Body of pancreas (tissue), 4 donors: ENCODE data around the gene TMEM229A.

Experiments used
- POLR2A ChIP-seq, 3 donors: fragments of 450-650 bp; IDR thresholded peaks; one replicate each; pipeline ENCODE4 v1.6.1; 2016; ENCODE audit warnings: antibody characterized with exemption in 3 of 3, mild to moderate bottlenecking in 2 of 3
- TF ChIP-seq, protein P1 (sequence below), 7 experiments: fragments of 450-650 bp in 4 of 7; fragments of 200-600 bp in 3 of 7; sonication (generic) in 3 of 7; IDR thresholded peaks; one replicate each; pipeline ENCODE4 v1.5.1; 2016 to 2019; ENCODE audit warnings: antibody characterized with exemption in 7 of 7

DNA sequence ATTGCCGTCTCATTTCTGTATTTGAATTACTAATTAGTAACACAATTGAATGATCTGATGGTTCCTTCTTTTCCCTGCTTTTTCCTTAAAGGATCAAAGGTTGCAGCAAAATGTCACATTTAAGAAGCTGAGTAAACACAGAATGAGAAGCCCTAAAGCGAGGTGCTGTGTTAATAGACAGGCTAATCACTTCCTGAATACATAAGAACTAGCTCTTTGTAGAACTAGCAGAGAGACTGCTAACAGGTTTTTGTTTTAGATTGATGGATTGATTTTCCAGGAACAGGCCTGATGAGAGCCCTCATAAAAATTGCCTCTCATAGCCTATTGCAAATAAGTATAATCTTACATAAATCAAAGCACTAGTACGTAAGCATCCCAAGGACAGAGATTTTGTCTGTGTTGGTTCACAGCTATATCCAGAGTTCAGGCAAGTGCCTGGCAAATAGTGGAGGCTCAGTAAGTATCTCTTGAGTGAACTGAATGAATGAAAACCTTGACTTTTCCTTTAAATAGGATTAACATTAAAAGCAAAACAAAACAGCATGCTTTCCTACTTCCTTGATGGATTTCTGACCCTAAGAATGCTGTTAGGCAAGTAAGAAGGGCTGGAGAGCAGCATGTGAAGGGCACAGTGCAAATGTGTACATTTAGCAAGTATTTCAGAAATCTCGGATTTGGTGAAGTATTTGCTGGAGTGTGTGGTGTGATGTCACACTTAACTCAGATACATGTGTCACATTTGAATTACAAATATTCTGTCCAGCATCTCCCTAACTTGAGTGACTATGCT lies 3.3 kb downstream of the TMEM229A start:
- TF ChIP-seq, protein P1, sequence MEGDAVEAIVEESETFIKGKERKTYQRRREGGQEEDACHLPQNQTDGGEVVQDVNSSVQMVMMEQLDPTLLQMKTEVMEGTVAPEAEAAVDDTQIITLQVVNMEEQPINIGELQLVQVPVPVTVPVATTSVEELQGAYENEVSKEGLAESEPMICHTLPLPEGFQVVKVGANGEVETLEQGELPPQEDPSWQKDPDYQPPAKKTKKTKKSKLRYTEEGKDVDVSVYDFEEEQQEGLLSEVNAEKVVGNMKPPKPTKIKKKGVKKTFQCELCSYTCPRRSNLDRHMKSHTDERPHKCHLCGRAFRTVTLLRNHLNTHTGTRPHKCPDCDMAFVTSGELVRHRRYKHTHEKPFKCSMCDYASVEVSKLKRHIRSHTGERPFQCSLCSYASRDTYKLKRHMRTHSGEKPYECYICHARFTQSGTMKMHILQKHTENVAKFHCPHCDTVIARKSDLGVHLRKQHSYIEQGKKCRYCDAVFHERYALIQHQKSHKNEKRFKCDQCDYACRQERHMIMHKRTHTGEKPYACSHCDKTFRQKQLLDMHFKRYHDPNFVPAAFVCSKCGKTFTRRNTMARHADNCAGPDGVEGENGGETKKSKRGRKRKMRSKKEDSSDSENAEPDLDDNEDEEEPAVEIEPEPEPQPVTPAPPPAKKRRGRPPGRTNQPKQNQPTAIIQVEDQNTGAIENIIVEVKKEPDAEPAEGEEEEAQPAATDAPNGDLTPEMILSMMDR (IDR thresholded peaks at IDR 0.05), result no peak
- TF ChIP-seq POLR2A (IDR thresholded peaks at IDR 0.05), result no peak
